ENCODE results near the gene MICAL1. TPM values are rescaled to one million over a fixed set of nuclear protein-coding genes. Genes with fewer than 3 reads are reported as not detected.

Gene MICAL1
- total RNA-seq, 4 donors from 2014 or later, result 45.4 to 91.0 (median 70.3) TPM

DNA sequence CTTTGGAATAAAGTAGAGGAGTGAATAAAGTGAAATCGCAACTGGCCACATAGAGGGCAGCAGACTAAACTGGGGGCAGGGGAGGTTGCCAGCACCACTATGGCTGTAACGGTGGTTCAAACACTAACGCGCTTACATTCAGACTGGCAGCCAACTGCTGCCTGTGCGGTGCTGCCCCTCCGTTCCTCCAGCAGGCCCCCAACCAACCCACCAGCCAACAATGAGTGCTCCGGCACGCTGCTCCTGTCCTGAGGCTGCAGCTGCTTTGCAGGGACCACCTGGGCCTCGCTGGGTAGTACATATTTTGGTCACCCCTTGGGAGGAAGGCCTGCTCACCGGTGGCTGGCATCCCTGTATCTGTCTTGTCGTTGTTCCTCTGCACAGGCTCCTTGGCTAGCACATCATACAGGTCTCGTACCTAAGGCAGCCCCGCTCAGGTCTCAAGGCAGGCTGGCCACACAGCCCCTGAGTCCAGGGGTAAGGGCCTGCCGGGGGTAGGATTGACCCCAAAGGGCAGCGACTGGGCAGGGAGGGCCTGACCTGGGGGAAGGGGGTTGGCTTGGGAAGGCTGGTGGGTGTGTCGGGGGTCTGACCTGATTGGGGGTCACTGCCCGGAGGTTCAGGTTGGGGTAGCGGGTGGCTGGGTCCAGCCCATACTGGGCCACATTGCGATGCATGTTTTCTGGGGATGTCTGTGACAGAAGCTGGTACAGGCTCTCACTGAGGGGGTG lies 6.3 kb downstream of the MICAL1 start:
- no peak overlapping the region for H3K4me3 ChIP-seq
- peaks cover 0 to 88% (median 6%) of the 10 kb centered on the region in 3 donors for H3K36me3 ChIP-seq
- DNase-seq (ENCODE audit: low spot score in 2 of 2), result no peak
- TF ChIP-seq EP300 (IDR thresholded peaks at IDR 0.05) (no peak), POLR2A (IDR thresholded peaks at IDR 0.05) (no peak)
- WGBS, 2 donors, result 79 to 83% methylated on average over 19 of the region's 19 CpGs
- no peaks in the 10 kb centered on the region for H3K9me3 ChIP-seq
- peaks cover 0 to 11% (median 9%) of the 10 kb centered on the region in 4 donors for H3K4me1 ChIP-seq
- H3K27ac ChIP-seq, result no peak overlapping the region
- H3K27me3 ChIP-seq, result no peaks in the 10 kb centered on the region

DNA sequence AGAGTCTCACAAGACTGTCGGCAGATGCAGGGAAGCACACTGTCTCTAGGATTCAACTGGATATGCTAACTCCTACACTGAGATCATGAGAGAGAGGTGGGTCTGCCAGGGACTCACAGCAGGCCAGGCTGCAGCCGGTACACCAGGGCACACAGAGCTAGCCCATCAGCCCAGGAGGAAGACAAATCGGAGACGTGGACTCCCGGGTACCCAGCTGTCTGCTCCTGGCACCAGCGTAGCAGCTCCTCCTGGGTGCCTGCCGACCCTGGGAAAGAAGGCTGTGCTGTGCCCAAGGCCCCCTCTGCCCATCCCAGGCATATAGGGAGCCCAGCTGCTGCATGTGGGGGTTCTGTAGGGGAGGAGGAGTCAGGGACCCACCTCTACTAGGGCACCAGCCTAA lies 7.0 kb downstream of the MICAL1 start:
- 78 to 80% methylated on average over 3 to 7 of the region's 7 CpGs for WGBS, 2 donors
- H3K27ac ChIP-seq, result no peak overlapping the region

DNA sequence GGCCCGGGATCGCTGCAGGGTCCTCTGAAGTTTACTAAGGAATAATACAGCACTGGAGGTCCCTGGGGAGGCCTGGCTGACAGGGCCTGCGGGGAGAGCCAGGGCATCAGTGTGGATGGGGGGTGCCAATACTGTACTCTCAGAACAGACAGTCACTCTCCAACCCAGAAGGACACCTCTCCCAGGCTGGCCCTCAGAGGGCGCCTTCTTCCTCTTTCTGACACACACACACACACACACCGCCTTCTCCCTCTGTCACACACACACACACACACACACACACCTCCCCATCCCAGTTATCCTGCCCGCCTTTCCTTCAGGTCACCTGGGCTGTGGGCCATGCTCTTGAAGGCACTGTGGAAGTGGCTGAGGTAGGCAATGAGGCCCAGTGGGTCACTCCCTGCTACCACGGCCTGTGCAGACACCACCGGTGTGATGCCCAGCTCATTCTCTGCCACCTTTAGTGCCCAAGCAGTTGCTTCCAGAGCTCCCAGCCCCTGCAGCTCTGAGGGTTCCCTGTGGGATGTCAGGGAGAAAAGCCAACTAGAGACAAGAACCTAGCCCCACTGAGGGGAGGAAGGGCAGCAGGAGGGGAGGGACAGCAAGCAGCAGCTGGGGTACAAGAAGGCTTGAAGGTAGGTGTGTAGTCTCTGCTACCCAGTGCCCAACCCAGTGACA lies 7.6 kb downstream of the MICAL1 start:
- no peak overlapping the region for H3K27ac ChIP-seq
- WGBS, 2 donors, result 78 to 83% methylated on average over 8 of the region's 8 CpGs
- no peak for DNase-seq (ENCODE audit: low spot score in 2 of 2)
- H3K36me3 ChIP-seq, result peaks cover 0 to 95% (median 6%) of the 10 kb centered on the region in 3 donors
- no peak overlapping the region for H3K4me3 ChIP-seq
- TF ChIP-seq EP300 (IDR thresholded peaks at IDR 0.05), result no peak
- TF ChIP-seq POLR2A (IDR thresholded peaks at IDR 0.05), result no peak
- TF ChIP-seq, protein P1, sequence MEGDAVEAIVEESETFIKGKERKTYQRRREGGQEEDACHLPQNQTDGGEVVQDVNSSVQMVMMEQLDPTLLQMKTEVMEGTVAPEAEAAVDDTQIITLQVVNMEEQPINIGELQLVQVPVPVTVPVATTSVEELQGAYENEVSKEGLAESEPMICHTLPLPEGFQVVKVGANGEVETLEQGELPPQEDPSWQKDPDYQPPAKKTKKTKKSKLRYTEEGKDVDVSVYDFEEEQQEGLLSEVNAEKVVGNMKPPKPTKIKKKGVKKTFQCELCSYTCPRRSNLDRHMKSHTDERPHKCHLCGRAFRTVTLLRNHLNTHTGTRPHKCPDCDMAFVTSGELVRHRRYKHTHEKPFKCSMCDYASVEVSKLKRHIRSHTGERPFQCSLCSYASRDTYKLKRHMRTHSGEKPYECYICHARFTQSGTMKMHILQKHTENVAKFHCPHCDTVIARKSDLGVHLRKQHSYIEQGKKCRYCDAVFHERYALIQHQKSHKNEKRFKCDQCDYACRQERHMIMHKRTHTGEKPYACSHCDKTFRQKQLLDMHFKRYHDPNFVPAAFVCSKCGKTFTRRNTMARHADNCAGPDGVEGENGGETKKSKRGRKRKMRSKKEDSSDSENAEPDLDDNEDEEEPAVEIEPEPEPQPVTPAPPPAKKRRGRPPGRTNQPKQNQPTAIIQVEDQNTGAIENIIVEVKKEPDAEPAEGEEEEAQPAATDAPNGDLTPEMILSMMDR (IDR thresholded peaks at IDR 0.05), result no peak
- H3K9me3 ChIP-seq, result no peaks in the 10 kb centered on the region
- peaks cover 0 to 8% (median 1%) of the 10 kb centered on the region in 4 donors for H3K4me1 ChIP-seq
- no peaks in the 10 kb centered on the region for H3K27me3 ChIP-seq

More for the DNA sequence above, 7.0 kb downstream of the MICAL1 start:
- no peak for DNase-seq (ENCODE audit: low spot score in 2 of 2)
- H3K4me3 ChIP-seq, result no peak overlapping the region
- H3K27me3 ChIP-seq, result no peaks in the 10 kb centered on the region
- peaks cover 0 to 94% (median 6%) of the 10 kb centered on the region in 3 donors for H3K36me3 ChIP-seq
- H3K4me1 ChIP-seq, result peaks cover 0 to 6% (median 5%) of the 10 kb centered on the region in 4 donors
- H3K9me3 ChIP-seq, result no peaks in the 10 kb centered on the region
- TF ChIP-seq EP300 (IDR thresholded peaks at IDR 0.05) (no peak), POLR2A (IDR thresholded peaks at IDR 0.05) (no peak)
- TF ChIP-seq, protein P1 (IDR thresholded peaks at IDR 0.05), result no peak

DNA sequence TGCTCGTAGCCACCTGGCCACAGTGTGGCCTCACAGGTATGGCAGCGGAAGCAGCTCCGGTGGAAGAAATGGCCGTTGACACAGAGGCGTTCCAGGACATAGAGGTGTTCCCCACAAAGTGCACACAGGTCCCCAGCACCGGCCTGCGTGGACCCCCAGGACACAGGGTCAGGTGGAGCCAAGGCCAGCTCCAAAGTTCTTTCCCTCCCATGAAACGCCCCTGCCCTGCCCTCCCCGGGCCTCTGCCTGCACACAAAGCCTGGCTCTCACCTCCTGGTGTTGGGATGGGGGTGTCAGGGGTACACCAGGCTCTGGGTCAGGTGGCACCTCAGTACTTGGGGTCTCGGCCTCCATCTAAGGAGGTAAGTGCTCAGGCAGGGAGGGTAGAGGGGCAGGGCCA lies 8.5 kb downstream of the MICAL1 start:
- Histone ChIP-seq H3K4me1 (peaks cover 0 to 18% (median 4%) of the 10 kb centered on the region in 4 donors), H3K36me3 (peaks cover 0 to 93% (median 6%) of the 10 kb centered on the region in 3 donors), H3K27me3 (no peaks in the 10 kb centered on the region), H3K9me3 (no peaks in the 10 kb centered on the region), H3K27ac (no peak overlapping the region), H3K4me3 (no peak overlapping the region)
- DNase-seq (ENCODE audit: low spot score in 2 of 2), result no peak
- TF ChIP-seq, protein P1 (IDR thresholded peaks at IDR 0.05), result no peak
- TF ChIP-seq EP300 (IDR thresholded peaks at IDR 0.05) (no peak), POLR2A (IDR thresholded peaks at IDR 0.05) (no peak)
- WGBS, 2 donors, result 82 to 90% methylated on average over 10 of the region's 10 CpGs

DNA sequence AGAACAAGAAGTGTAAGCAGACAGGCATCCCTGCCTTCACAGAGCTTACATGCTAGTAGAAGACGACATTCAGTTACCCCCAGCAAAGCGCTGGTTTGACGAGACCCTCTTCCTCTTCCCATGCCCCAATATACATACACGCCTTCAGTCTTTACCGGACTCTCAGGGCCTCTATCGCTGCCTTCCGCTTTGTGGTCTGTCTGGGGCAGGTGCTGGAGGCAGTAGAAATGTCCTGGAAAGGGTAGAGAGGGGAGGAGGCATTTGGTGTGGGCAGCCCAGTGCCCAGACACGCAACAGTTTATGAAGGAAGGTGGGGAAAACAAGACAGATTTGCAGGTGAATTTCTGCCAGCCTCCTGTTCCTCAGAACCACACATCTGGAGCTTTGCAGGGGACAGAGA lies 9.0 kb downstream of the MICAL1 start:
- no peaks in the 10 kb centered on the region for H3K9me3 ChIP-seq
- no peaks in the 10 kb centered on the region for H3K27me3 ChIP-seq
- peaks cover 0 to 23% (median 9%) of the 10 kb centered on the region in 4 donors for H3K4me1 ChIP-seq
- H3K27ac ChIP-seq, result no peak overlapping the region
- no peak overlapping the region for H3K4me3 ChIP-seq
- no peak for DNase-seq (ENCODE audit: low spot score in 2 of 2)
- 70 to 92% methylated on average over 8 of the region's 8 CpGs for WGBS, 2 donors
- peaks cover 0 to 87% (median 2%) of the 10 kb centered on the region in 3 donors for H3K36me3 ChIP-seq
- TF ChIP-seq, protein P1 (IDR thresholded peaks at IDR 0.05), result no peak
- no peak for TF ChIP-seq POLR2A (IDR thresholded peaks at IDR 0.05)
- no peak for TF ChIP-seq EP300 (IDR thresholded peaks at IDR 0.05)

Data from tibial nerve (tissue), 4 donors.